BE2C (cell line): ENCODE results near the gene YAE1.
A peak's percentile ranks its signal among the peaks of the same experiment; 100 is the strongest.

ENCODE experiments used
- DNase-seq: peaks from one replicate; pipeline ENCODE4 v3.0.0-alpha.2; 2020
- H3K27me3 ChIP-seq: fragments of 250-450 bp; sonication (Bioruptor Pico); 2 replicates; pipeline ENCODE4 v1.5.1; 2020; ENCODE audit warnings: mild to moderate bottlenecking
- H3K36me3 ChIP-seq: fragments of 250-450 bp; sonication (Bioruptor Pico); 2 replicates; pipeline ENCODE4 v1.5.1; 2020; ENCODE audit warnings: mild to moderate bottlenecking
- H3K4me1 ChIP-seq: fragments of 250-450 bp; sonication (Bioruptor Pico); 2 replicates; pipeline ENCODE4 v1.5.1; 2020
- H3K4me3 ChIP-seq: 2 replicates; pipeline ENCODE4 v1.5.1; 2011; ENCODE audit warnings: low read depth, low read length
- H3K9me3 ChIP-seq: fragments of 250-450 bp; sonication (Bioruptor Pico); 2 replicates; pipeline ENCODE4 v1.5.1; 2020
- TF ChIP-seq, protein P1 (sequence below): IDR thresholded peaks from 2 replicates; pipeline ENCODE4 v1.5.1; 2012; ENCODE audit warnings: mild to moderate bottlenecking, low read depth, low read length

Gene YAE1

GRCh38 chr7:39609113-39609934 lies 43.1 kb downstream of the YAE1 start:
- DNase-seq: peak; percentile 55
- peaks cover 10% of the 10 kb centered on the region for H3K4me1 ChIP-seq
- H3K27me3 ChIP-seq: no peaks in the 10 kb centered on the region

GRCh38 chr7:39609935-39610263 lies 43.7 kb downstream of the YAE1 start:
- no peak for DNase-seq
- no peaks in the 10 kb centered on the region for H3K27me3 ChIP-seq
- TF ChIP-seq, protein P1, sequence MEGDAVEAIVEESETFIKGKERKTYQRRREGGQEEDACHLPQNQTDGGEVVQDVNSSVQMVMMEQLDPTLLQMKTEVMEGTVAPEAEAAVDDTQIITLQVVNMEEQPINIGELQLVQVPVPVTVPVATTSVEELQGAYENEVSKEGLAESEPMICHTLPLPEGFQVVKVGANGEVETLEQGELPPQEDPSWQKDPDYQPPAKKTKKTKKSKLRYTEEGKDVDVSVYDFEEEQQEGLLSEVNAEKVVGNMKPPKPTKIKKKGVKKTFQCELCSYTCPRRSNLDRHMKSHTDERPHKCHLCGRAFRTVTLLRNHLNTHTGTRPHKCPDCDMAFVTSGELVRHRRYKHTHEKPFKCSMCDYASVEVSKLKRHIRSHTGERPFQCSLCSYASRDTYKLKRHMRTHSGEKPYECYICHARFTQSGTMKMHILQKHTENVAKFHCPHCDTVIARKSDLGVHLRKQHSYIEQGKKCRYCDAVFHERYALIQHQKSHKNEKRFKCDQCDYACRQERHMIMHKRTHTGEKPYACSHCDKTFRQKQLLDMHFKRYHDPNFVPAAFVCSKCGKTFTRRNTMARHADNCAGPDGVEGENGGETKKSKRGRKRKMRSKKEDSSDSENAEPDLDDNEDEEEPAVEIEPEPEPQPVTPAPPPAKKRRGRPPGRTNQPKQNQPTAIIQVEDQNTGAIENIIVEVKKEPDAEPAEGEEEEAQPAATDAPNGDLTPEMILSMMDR: no peak
- no peaks in the 10 kb centered on the region for H3K36me3 ChIP-seq
- no peaks in the 10 kb centered on the region for H3K9me3 ChIP-seq
- H3K4me3 ChIP-seq: peak overlapping the region; percentile 57
- peaks cover 10% of the 10 kb centered on the region for H3K4me1 ChIP-seq

More at GRCh38 chr7:39609113-39609934, 43.1 kb downstream of the YAE1 start:
- H3K9me3 ChIP-seq: no peaks in the 10 kb centered on the region
- no peaks in the 10 kb centered on the region for H3K36me3 ChIP-seq
- TF ChIP-seq, protein P1: peak; percentile 33
- H3K4me3 ChIP-seq: peak overlapping the region; percentile 57

- Histone ChIP-seq H3K36me3 (no peaks in the 10 kb centered on the region), H3K4me3 (no peak overlapping the region), H3K4me1 (peaks cover 7% of the 10 kb centered on the region), H3K9me3 (no peaks in the 10 kb centered on the region), H3K27me3 (no peaks in the 10 kb centered on the region)
- DNase-seq: no peak
- TF ChIP-seq, protein P1: no peak
Observed at GRCh38 chr7:39613577-39613976, 47.4 kb downstream of the YAE1 start.

GRCh38 chr7:39614299-39614698 lies 48.1 kb downstream of the YAE1 start:
- TF ChIP-seq, protein P1: no peak
- DNase-seq: no peak
- no peaks in the 10 kb centered on the region for H3K27me3 ChIP-seq
- H3K4me3 ChIP-seq: no peak overlapping the region
- no peaks in the 10 kb centered on the region for H3K36me3 ChIP-seq
- H3K9me3 ChIP-seq: no peaks in the 10 kb centered on the region
- no peaks in the 10 kb centered on the region for H3K4me1 ChIP-seq

- TF ChIP-seq, protein P1: no peak
Observed at GRCh38 chr7:39615350-39615975, 49.3 kb downstream of the YAE1 start.

GRCh38 chr7:39616138-39616537 lies 49.9 kb downstream of the YAE1 start:
- no peak for DNase-seq

More at GRCh38 chr7:39615350-39615975, 49.3 kb downstream of the YAE1 start:
- no peaks in the 10 kb centered on the region for H3K9me3 ChIP-seq
- H3K4me1 ChIP-seq: no peaks in the 10 kb centered on the region
- DNase-seq: no peak
- H3K4me3 ChIP-seq: no peak overlapping the region
- H3K36me3 ChIP-seq: no peaks in the 10 kb centered on the region
- H3K27me3 ChIP-seq: no peaks in the 10 kb centered on the region

More at GRCh38 chr7:39616138-39616537, 49.9 kb downstream of the YAE1 start:
- no peaks in the 10 kb centered on the region for H3K9me3 ChIP-seq
- TF ChIP-seq, protein P1: no peak
- H3K36me3 ChIP-seq: no peaks in the 10 kb centered on the region
- no peaks in the 10 kb centered on the region for H3K27me3 ChIP-seq
- no peak overlapping the region for H3K4me3 ChIP-seq
- H3K4me1 ChIP-seq: no peaks in the 10 kb centered on the region
